Tibial nerve (tissue), 4 donors: Measurements from ENCODE around the gene RLN3. TPM values are rescaled to one million over a fixed set of nuclear protein-coding genes. Genes with fewer than 3 reads are reported as not detected.

Source experiments
- DNase-seq, 2 donors: peaks; one replicate each; pipeline ENCODE4 v3.0.0-alpha.2; 2019; ENCODE audit warnings: low spot score in 2 of 2
- H3K27ac ChIP-seq, 4 donors: fragments of 200-600 bp; sonication (generic) in 3 of 4; one replicate each; pipeline ENCODE4 v1.5.1; 2017 to 2019; ENCODE audit warnings: mild to moderate bottlenecking in 1 of 4
- H3K27me3 ChIP-seq, 2 donors: fragments of 200-600 bp; sonication (generic) in 1 of 2; one replicate each; pipeline versions ENCODE4 v1.5.1 to v1.6.0; 2017 to 2019
- H3K36me3 ChIP-seq, 3 donors: fragments of 200-600 bp; sonication (generic); one replicate each; pipeline ENCODE4 v1.5.1; 2018 to 2019
- H3K4me1 ChIP-seq, 4 donors: fragments of 200-600 bp; sonication (generic) in 3 of 4; one replicate each; pipeline ENCODE4 v1.5.1; 2017 to 2019
- H3K4me3 ChIP-seq, 4 donors: fragments of 200-600 bp; sonication (generic) in 3 of 4; one replicate each; pipeline ENCODE4 v1.5.1; 2017 to 2019; ENCODE audit warnings: mild to moderate bottlenecking in 1 of 4, moderate library complexity in 1 of 4
- H3K9me3 ChIP-seq, 4 donors: fragments of 200-600 bp; sonication (generic) in 3 of 4; one replicate each; pipeline ENCODE4 v1.5.1; 2017 to 2019
- EP300 ChIP-seq, 2 donors: sonication (generic); formaldehyde crosslinking; IDR thresholded peaks; one replicate each; pipeline ENCODE4 v1.6.1; 2017; ENCODE audit warnings: antibody characterized with exemption in 2 of 2, mild to moderate bottlenecking in 1 of 2
- POLR2A ChIP-seq, 2 donors: fragments of 450-650 bp; IDR thresholded peaks; one replicate each; pipeline ENCODE4 v1.6.1; 2017; ENCODE audit warnings: antibody characterized with exemption in 2 of 2, mild to moderate bottlenecking in 2 of 2, moderate library complexity in 2 of 2
- WGBS, 2 donors: methylation state at CpG; one replicate each; pipeline ENCODE4 v1.1.5; 2018; 5-methylcytosine and 5-hydroxymethylcytosine counted together
- total RNA-seq, 4 donors: library from RNA; depleted of rRNA; stranded (reverse); fragments of >200 nt; gene quantifications; one replicate each; pipeline ENCODE4 v1.1.0, GENCODE V29; 2016
- TF ChIP-seq, protein P1 (sequence below), 5 experiments: fragments of 200-600 bp in 3 of 5; fragments of 450-650 bp in 2 of 5; sonication (generic) in 3 of 5; IDR thresholded peaks; one replicate each; pipeline ENCODE4 v1.5.1; 2016 to 2019; ENCODE audit warnings: antibody characterized with exemption in 5 of 5, mild to moderate bottlenecking in 3 of 5, moderate library complexity in 2 of 5

RLN3 gene
- total RNA-seq, 4 donors from 2014 or later, result not detected

DNA sequence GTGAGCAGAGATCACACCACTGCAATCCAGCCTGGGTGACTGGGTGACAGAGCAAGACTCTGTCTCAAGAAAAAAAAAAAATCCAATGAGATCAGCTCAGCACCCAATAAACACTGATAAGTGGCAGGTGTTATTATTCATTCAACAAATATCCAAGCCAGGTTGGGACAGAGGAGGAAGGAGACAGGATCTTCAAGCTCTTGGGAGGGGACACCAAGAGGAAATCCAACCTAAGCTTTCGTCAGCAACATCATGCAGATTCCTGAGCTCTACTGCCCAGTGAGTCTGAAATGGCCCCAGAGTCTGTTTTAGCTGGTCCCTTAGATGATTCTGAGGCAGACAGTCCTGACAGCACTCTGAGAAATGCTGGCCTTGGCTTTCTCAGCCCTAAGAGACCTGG lies 29.5 kb upstream of the RLN3 start:
- Histone ChIP-seq H3K27ac (no peak overlapping the region), H3K36me3 (peaks cover 0 to 30% (median 0%) of the 10 kb centered on the region in 3 donors), H3K9me3 (peaks cover 0 to 11% (median 0%) of the 10 kb centered on the region in 4 donors), H3K27me3 (no peaks in the 10 kb centered on the region), H3K4me3 (no peak overlapping the region), H3K4me1 (peaks cover 0 to 15% (median 6%) of the 10 kb centered on the region in 4 donors)
- DNase-seq, result no peak
- 94 to 100% methylated on average over 1 of the region's 1 CpG for WGBS, 2 donors
- TF ChIP-seq EP300 (IDR thresholded peaks at IDR 0.05) (no peak), POLR2A (IDR thresholded peaks at IDR 0.05) (no peak)
- TF ChIP-seq, protein P1, sequence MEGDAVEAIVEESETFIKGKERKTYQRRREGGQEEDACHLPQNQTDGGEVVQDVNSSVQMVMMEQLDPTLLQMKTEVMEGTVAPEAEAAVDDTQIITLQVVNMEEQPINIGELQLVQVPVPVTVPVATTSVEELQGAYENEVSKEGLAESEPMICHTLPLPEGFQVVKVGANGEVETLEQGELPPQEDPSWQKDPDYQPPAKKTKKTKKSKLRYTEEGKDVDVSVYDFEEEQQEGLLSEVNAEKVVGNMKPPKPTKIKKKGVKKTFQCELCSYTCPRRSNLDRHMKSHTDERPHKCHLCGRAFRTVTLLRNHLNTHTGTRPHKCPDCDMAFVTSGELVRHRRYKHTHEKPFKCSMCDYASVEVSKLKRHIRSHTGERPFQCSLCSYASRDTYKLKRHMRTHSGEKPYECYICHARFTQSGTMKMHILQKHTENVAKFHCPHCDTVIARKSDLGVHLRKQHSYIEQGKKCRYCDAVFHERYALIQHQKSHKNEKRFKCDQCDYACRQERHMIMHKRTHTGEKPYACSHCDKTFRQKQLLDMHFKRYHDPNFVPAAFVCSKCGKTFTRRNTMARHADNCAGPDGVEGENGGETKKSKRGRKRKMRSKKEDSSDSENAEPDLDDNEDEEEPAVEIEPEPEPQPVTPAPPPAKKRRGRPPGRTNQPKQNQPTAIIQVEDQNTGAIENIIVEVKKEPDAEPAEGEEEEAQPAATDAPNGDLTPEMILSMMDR (IDR thresholded peaks at IDR 0.05), result no peak

DNA sequence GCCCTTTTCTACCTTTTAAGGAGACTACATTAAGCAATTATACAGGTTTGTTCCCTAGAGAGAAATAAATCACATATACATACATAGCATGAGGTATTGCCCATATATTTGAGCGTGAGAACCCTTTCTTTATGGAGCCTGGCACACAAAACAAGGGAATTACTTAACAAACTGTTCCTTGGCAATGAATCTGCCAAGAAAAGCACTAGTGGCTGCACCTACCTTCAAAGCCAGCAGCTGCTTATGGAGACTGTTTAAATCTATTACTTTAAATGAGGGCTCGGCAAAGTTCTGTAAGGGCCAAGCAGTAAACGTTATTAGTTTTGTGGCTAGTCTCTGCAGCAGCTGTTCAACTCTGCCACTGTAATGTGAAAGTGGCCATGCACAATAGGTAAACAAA lies 28.9 kb upstream of the RLN3 start:
- Histone ChIP-seq H3K36me3 (peaks cover 0 to 30% (median 0%) of the 10 kb centered on the region in 3 donors), H3K4me3 (no peak overlapping the region), H3K27me3 (no peaks in the 10 kb centered on the region), H3K27ac (no peak overlapping the region), H3K4me1 (peaks cover 0 to 21% (median 9%) of the 10 kb centered on the region in 4 donors), H3K9me3 (peaks cover 0 to 11% (median 0%) of the 10 kb centered on the region in 4 donors)
- no peak for DNase-seq
- 99% methylated on average over 3 of the region's 3 CpGs for WGBS, 2 donors
- TF ChIP-seq, protein P1 (IDR thresholded peaks at IDR 0.05), result no peak
- TF ChIP-seq POLR2A (IDR thresholded peaks at IDR 0.05), result no peak

DNA sequence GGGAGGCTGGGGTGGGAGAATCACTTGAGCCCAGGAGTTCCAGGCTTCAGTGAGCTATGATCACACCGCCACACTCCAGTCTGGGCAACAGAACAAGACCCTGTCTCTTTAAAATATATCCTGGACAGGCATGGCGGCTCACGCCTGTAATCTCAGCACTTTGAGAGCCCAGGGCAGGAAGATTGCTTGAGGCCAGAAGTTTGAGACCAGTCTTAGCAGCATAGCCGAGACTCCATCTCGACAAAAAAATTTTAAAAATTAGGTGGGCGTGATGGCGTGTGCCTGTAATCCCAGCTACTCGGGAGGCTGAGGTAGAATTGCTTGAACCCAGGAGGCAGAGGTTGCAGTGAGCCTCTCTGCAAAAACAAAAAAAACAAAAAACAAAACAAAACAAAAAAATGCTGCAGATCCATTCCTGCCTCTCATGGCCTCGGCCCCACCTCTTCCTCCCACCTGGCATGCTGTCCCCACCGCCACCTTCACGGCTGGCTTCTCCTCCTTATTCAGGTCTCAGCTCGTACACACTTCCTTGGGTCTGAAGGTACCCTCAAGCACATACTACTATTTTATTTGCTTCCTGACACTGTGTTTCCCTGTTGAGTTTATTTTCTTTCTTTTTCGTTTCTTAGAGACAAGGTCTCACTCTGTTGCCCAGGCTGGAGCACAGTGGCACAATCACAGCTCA lies 27.1 kb upstream of the RLN3 start:
- peaks cover 0 to 37% (median 16%) of the 10 kb centered on the region in 4 donors for H3K4me1 ChIP-seq
- H3K36me3 ChIP-seq, result peaks cover 0 to 30% (median 0%) of the 10 kb centered on the region in 3 donors
- 78 to 79% methylated on average over 13 of the region's 13 CpGs for WGBS, 2 donors
- no peaks in the 10 kb centered on the region for H3K27me3 ChIP-seq
- no peak for DNase-seq
- TF ChIP-seq EP300 (IDR thresholded peaks at IDR 0.05) (no peak), POLR2A (IDR thresholded peaks at IDR 0.05) (no peak)
- TF ChIP-seq, protein P1 (IDR thresholded peaks at IDR 0.05), result no peak
- H3K4me3 ChIP-seq, result no peak overlapping the region
- H3K27ac ChIP-seq, result no peak overlapping the region
- peaks cover 0 to 11% (median 0%) of the 10 kb centered on the region in 4 donors for H3K9me3 ChIP-seq

DNA sequence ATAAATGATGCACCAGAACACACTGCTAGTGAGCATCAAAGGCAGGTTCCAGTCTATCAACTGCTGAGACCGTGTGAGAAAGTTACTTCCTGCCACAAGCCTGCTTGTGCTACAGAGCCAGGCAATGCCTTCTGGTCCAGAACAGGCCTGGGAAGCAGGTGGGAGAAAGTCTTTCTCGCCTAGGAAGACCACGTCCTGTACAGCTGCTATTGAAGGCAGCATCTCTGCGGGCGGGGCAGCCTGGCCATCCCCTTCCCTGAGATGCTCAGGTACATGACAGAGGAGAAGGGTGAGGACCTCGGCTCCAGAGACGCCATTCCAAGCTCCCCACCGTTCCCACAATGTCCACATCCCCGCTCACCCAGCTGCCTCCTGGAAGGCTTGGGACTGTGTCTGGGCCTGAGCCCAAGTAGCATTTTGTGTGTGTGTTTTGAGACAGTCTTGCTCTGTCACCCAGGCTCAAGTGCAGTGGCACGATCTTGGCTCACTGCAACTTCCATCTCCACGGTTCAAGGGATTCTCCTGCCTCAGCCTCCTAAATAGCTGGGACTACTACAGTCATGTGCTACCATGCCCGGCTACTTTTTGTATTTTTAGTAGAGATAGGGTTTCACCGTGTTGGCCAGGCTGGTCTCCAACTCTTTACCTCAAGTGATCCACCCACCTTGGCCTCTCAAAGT lies 25.2 kb upstream of the RLN3 start:
- peak overlapping the region; percentile 16 to 100 (median 100) for H3K27ac ChIP-seq

More for the DNA sequence above, 25.2 kb upstream of the RLN3 start:
- H3K27me3 ChIP-seq, result no peaks in the 10 kb centered on the region
- TF ChIP-seq EP300 (IDR thresholded peaks at IDR 0.05), result no peak
- TF ChIP-seq, protein P1 (IDR thresholded peaks at IDR 0.05), result no peak
- no peak for TF ChIP-seq POLR2A (IDR thresholded peaks at IDR 0.05)
- WGBS, 2 donors, result 46 to 63% methylated on average over 9 to 13 of the region's 13 CpGs
- H3K9me3 ChIP-seq, result peaks cover 0 to 11% (median 0%) of the 10 kb centered on the region in 4 donors
- peaks cover 0 to 20% (median 0%) of the 10 kb centered on the region in 3 donors for H3K36me3 ChIP-seq
- peaks cover 0 to 37% (median 16%) of the 10 kb centered on the region in 4 donors for H3K4me1 ChIP-seq
- no peak for DNase-seq
- H3K4me3 ChIP-seq, result no peak overlapping the region
